Prostate gland (tissue), 2 donors: ENCODE results near the gene SPINK8. TPM values are rescaled to one million over a fixed set of nuclear protein-coding genes. Genes with fewer than 3 reads are reported as not detected.

Experiments used
- microRNA counts, 2 donors: library from miRNA; unstranded; fragments of <30 nt; microRNA quantifications; one replicate each; lab custom pipeline; 2016 to 2017
- microRNA-seq: library from miRNA; unstranded; fragments of <30 nt; microRNA quantifications from one replicate; pipeline ENCODE4, GENCODE V29; 2016
- small RNA-seq, 2 donors: library from RNA; depleted of rRNA; stranded (forward); fragments of <200 nt; gene quantifications; one replicate each; pipeline ENCODE3, GENCODE V24; 2016
- total RNA-seq, 2 donors: library from RNA; depleted of rRNA; stranded (reverse); fragments of >200 nt; gene quantifications; one replicate each; pipeline ENCODE4 v1.1.0, GENCODE V29; 2016

Gene SPINK8
- total RNA-seq, 2 donors from 2014 or later: 4.9 TPM; not detected in 1

MicroRNAs encoded within 50 kb of the gene (microRNA counts, 767-probe panel; counts per million panel counts)
- 0 to 431 counts per million in 2 donors for microRNA hsa-miR-2115-5p (lab: Ali Mortazavi, UCI)

Small RNAs within 50 kb of the gene (microRNA-seq; reads per million reads assigned to microRNA genes)
- not detected for gene MIR2115

Small RNAs within 50 kb of the gene (small RNA-seq; reads per million reads assigned to genes)
- gene MIR2115: 0.09 to 0.20 reads per million in 2 donors
- 0 reads per million in 2 donors for gene RF00019
- gene RN7SL321P: 0 reads per million in 2 donors

Other genes with a start within 250 kb of the SPINK8 start
- 10 to 100 TPM in 1 of 2 donors, 1 to 10 TPM in 1; 9.9 to 32.2 TPM for gene CDC25A, start 145.2 kb downstream of the SPINK8 start, total RNA-seq
- 1 to 10 TPM in 1 of 2 donors, not detected in 1; 2.4 TPM for gene CAMP, start 110.2 kb downstream of the SPINK8 start, total RNA-seq
- gene ZNF589, start 92.6 kb downstream of the SPINK8 start, total RNA-seq: 10 to 100 TPM; 21.2 to 28.3 TPM
- 10 to 100 TPM; 42.2 to 51.6 TPM for gene NME6, start 32.3 kb downstream of the SPINK8 start, total RNA-seq
- under 1 TPM in 1 of 2 donors, not detected in 1; 0.68 TPM for gene FBXW12, start 38.6 kb upstream of the SPINK8 start, total RNA-seq
- 100 to 1,000 TPM; 115 to 182 TPM for gene PLXNB1, start 96.4 kb upstream of the SPINK8 start, total RNA-seq
- 10 to 100 TPM; 12.7 to 14.8 TPM for gene CCDC51, start 106.5 kb upstream of the SPINK8 start, total RNA-seq
- gene TMA7, start 106.6 kb upstream of the SPINK8 start, total RNA-seq: 100 to 1,000 TPM; 310 to 446 TPM
- gene ATRIP, start 113.1 kb upstream of the SPINK8 start, total RNA-seq: 10 to 100 TPM in 1 of 2 donors, 1 to 10 TPM in 1; 7.7 to 16.5 TPM
- 100 to 1,000 TPM; 152 to 231 TPM for gene SHISA5, start 170.5 kb upstream of the SPINK8 start, total RNA-seq
- 10 to 100 TPM in 1 of 2 donors, 1 to 10 TPM in 1; 9.9 to 89.0 TPM for gene PFKFB4, start 223.1 kb upstream of the SPINK8 start, total RNA-seq
- 1 to 10 TPM in 1 of 2 donors, under 1 TPM in 1; 0.85 to 1.6 TPM for gene UCN2, start 230.1 kb upstream of the SPINK8 start, total RNA-seq